ENCODE measurements around the gene ZMYND19. TPM values are rescaled to one million over a fixed set of nuclear protein-coding genes. Genes with fewer than 3 reads are reported as not detected.

Gene ZMYND19
- total RNA-seq, 1 donor from 2014 or later = 4.3 TPM

- Histone ChIP-seq H3K4me3 (no peak overlapping the region), H3K27ac (no peak overlapping the region), H3K4me1 (peaks cover 7 to 14% of the 10 kb centered on the region in 2 donors), H3K36me3 (peaks cover 27 to 34% of the 10 kb centered on the region in 2 donors), H3K9me3 (no peaks in the 10 kb centered on the region), H3K27me3 (no peaks in the 10 kb centered on the region)
- DNase-seq (ENCODE audit: low spot score in 2 of 2) = no peak
- intact Hi-C loops (cut with DNase I) = no loop called here
- TF ChIP-seq CTCF (IDR thresholded peaks at IDR 0.05) = no peak
These were observed 2.0 kb downstream of the ZMYND19 start for GRCh38 chr9:137588311-137588710.

GRCh38 chr9:137586854-137587253, 3.5 kb downstream of the ZMYND19 start:
- no peak overlapping the region for H3K4me3 ChIP-seq
- H3K4me1 ChIP-seq = peaks cover 7 to 14% of the 10 kb centered on the region in 2 donors
- no peak for DNase-seq (ENCODE audit: low spot score in 2 of 2)
- H3K27ac ChIP-seq = no peak overlapping the region
- TF ChIP-seq CTCF (IDR thresholded peaks at IDR 0.05) = no peak
- intact Hi-C loops (cut with DNase I) = no loop called here
- no peaks in the 10 kb centered on the region for H3K27me3 ChIP-seq
- no peaks in the 10 kb centered on the region for H3K9me3 ChIP-seq
- peaks cover 32 to 49% of the 10 kb centered on the region in 2 donors for H3K36me3 ChIP-seq

DNA sequence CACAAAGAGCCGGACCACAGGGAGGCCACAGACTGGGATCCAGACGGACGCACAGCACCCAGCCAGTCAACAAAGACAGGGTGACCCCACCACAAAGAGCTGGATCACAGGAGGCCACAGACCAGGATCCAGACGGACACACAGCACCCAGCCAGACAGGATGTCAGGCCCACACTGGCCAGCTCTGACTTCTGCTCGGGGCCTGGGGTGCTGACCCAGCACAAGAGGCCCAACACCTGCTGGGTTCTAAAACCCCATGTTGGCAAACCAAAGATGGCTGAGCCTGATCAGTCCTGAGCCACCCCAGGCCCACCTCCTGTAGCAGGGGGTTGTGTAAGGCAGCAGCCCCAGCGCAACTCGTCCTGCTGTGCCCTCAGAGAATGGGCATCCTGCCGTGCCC, 6.4 kb downstream of the ZMYND19 start:
- Histone ChIP-seq H3K4me3 (no peak overlapping the region), H3K36me3 (peaks cover 32 to 50% of the 10 kb centered on the region in 2 donors), H3K9me3 (no peaks in the 10 kb centered on the region), H3K27ac (no peak overlapping the region), H3K27me3 (no peaks in the 10 kb centered on the region), H3K4me1 (peaks cover 0 to 6% of the 10 kb centered on the region in 2 donors)
- intact Hi-C loops (cut with DNase I) = no loop called here
- TF ChIP-seq CTCF (IDR thresholded peaks at IDR 0.05) = no peak
- no peak for DNase-seq (ENCODE audit: low spot score in 2 of 2)

DNA sequence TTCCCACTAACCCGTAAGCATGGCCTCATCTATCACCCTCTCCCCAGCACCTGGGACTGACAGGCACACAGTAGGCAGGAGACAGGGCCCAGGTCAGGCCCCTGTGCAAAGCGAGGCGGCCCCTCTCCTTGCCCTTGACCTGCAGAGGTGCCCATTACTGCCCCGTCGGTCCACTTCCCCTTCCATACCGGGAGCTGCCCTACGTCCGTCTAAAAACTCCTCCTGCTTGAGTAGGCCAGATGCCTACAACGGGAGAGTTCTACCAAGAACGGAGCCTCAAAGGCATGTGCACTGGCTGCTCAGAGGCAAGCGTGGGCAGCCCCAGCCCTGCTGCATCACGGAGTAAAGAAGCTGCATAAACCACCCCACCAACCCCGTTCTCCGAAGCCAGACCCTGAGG, 7.0 kb downstream of the ZMYND19 start:
- TF ChIP-seq CTCF (IDR thresholded peaks at IDR 0.05) = no peak
- Histone ChIP-seq H3K27me3 (no peaks in the 10 kb centered on the region), H3K9me3 (no peaks in the 10 kb centered on the region), H3K27ac (no peak overlapping the region), H3K4me1 (peaks cover 0 to 4% of the 10 kb centered on the region in 2 donors), H3K36me3 (peaks cover 32 to 49% of the 10 kb centered on the region in 2 donors), H3K4me3 (no peak overlapping the region)
- no peak for DNase-seq (ENCODE audit: low spot score in 2 of 2)
- intact Hi-C loops (cut with DNase I) = no loop called here

DNA sequence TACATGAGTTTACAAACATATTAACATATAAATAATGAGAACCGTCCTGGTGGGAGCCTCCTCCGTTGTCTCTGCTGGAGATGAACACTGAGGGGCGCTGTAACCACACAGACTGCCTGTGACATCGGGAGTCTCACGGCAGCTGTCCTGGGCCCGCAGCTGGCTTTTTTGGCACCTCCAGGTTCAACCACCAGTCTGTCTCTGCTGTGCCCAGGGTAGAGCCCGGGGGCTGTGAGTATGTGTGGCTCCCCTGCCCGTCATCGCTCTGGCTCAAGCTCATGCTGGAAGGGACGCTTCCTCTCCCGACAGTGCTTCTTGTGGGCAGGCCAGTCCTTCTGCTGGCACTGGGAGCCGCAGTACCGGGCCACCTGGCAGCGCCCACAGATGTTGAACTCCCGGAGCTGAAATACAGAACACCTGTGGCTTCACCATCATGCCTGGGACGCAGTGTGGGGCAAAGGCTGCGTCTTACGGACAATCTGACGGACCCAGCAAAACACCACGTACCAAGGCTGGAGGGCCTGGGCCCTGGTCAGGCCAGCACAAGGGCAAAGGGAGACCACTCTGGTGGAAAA, 7.9 kb downstream of the ZMYND19 start:
- Histone ChIP-seq H3K27ac (no peak overlapping the region), H3K4me1 (peaks cover 0 to 11% of the 10 kb centered on the region in 2 donors), H3K9me3 (no peaks in the 10 kb centered on the region), H3K27me3 (no peaks in the 10 kb centered on the region), H3K4me3 (no peak overlapping the region), H3K36me3 (peaks cover 24 to 41% of the 10 kb centered on the region in 2 donors)
- DNase-seq (ENCODE audit: low spot score in 2 of 2) = no peak
- intact Hi-C loops (cut with DNase I) = no loop called here
- TF ChIP-seq CTCF (IDR thresholded peaks at IDR 0.05) = no peak

All from ascending aorta (tissue), 2 donors.